Sigmoid colon (tissue), 4 donors: ENCODE measurements around the gene RWDD4.

Source experiments
- CTCF ChIP-seq, 4 experiments: fragments of 450-650 bp in 3 of 4; fragments of 200-600 bp in 1 of 4; IDR thresholded peaks; one replicate each; pipeline ENCODE4 v1.5.1; 2016 to 2019; ENCODE audit warnings: antibody characterized with exemption in 4 of 4, mild to moderate bottlenecking in 3 of 4, moderate library complexity in 2 of 4
- EP300 ChIP-seq, 4 donors: sonication (generic); formaldehyde crosslinking; IDR thresholded peaks; one replicate each; pipeline ENCODE4 v1.6.1; 2017; ENCODE audit warnings: antibody characterized with exemption in 4 of 4
- POLR2A ChIP-seq, 2 donors: fragments of 450-650 bp; IDR thresholded peaks; one replicate each; pipeline ENCODE4 v1.6.1; 2016; ENCODE audit warnings: antibody characterized with exemption in 2 of 2, mild to moderate bottlenecking in 2 of 2, moderate library complexity in 2 of 2
- POLR2AphosphoS5 ChIP-seq, 4 donors: sonication (generic); formaldehyde crosslinking; IDR thresholded peaks; one replicate each; pipeline ENCODE4 v1.6.1; 2017; ENCODE audit warnings: antibody characterized with exemption in 4 of 4

GRCh38 chr4:183601381-183601780 is 57.6 kb downstream of the RWDD4 start:
- TF ChIP-seq CTCF (IDR thresholded peaks at IDR 0.05) (no peak), EP300 (IDR thresholded peaks at IDR 0.05) (no peak), POLR2A (IDR thresholded peaks at IDR 0.05) (no peak), POLR2AphosphoS5 (IDR thresholded peaks at IDR 0.05) (no peak)
